GM12878 (cell line): ENCODE data around the gene GPC5. TPM values are rescaled to one million over a fixed set of nuclear protein-coding genes. Genes with fewer than 3 reads are reported as not detected.

Experiments
- ATAC-seq: fragments of 200-7000 bp; cut with Tn5 transposase; 3 replicates; pipeline ENCODE4 v1.9.1; 2020; ENCODE audit warnings: mild to moderate bottlenecking, moderate library complexity
- BruUV-seq: library from RNA; stranded (reverse); fragments of 400-500 nt; replicated peaks from 2 replicates; lab custom pipeline; 2021; lab: Mats Ljungman, UMichigan
- CTCF ChIA-PET: fragments of 300-600 bp; sonication (Branson Sonifier 250); formaldehyde crosslinking; extraction: SDS; loops from one replicate; lab custom pipeline; 2021; ENCODE audit warnings: inconsistent platforms; lab: Yijun Ruan, JAX
- POLR2A ChIA-PET: fragments of 350-600 bp; formaldehyde crosslinking; extraction: SDS; loops from one replicate; lab custom pipeline; 2021; ENCODE audit warnings: inconsistent platforms; lab: Charles Lee
- RAD21 ChIA-PET: fragments of 300-600 bp; sonication (Branson Sonifier 250); formaldehyde crosslinking; loops from one replicate; lab custom pipeline; 2023; ENCODE audit warnings: antibody characterized with exemption; ENCODE audit not compliant: unreplicated experiment; lab: Charles Lee
- SMC1A ChIA-PET: fragments of 300-600 bp; sonication (Branson Sonifier 250); formaldehyde crosslinking; loops from one replicate; lab custom pipeline; 2023; ENCODE audit not compliant: unreplicated experiment, uncharacterized antibody; lab: Charles Lee
- DNase-seq: peaks from one replicate; pipeline ENCODE4 v3.0.0-alpha.2; 2011; ENCODE audit warnings: low read depth, low spot score
- FAIRE-seq: peaks from 3 replicates; lab custom pipeline; 2011; peaks lifted over from hg19 to GRCh38; lab: Jason Lieb, UNC
- H2AFZ ChIP-seq: 2 replicates; pipeline ENCODE4 v1.6.0; 2011; ENCODE audit warnings: low read depth, low read length, control low read depth; ENCODE audit not compliant: control insufficient read depth
- H3K27ac ChIP-seq: 2 replicates; pipeline ENCODE4 v1.5.1; 2011; ENCODE audit warnings: control low read depth; ENCODE audit not compliant: control insufficient read depth, insufficient read depth
- H3K27me3 ChIP-seq, 2 experiments: replicated peaks in 1 of 2; 2 replicates each; pipeline versions ENCODE4 v1.6.0 to v1.6.1; 2011; ENCODE audit warnings: low read length in 1 of 2; ENCODE audit not compliant: control insufficient read depth in 2 of 2, insufficient read depth in 2 of 2
- H3K36me3 ChIP-seq, 2 experiments: 2 replicates each; pipeline ENCODE4 v1.5.1; 2011; ENCODE audit warnings: low read length in 1 of 2; ENCODE audit not compliant: control insufficient read depth in 2 of 2, insufficient read depth in 2 of 2
- H3K4me1 ChIP-seq: 2 replicates; pipeline ENCODE4 v1.6.1; 2011; ENCODE audit warnings: mild to moderate bottlenecking, low read length, moderate library complexity, mixed read lengths; ENCODE audit not compliant: control insufficient read depth, insufficient read depth
- H3K4me2 ChIP-seq: 2 replicates; pipeline ENCODE4 v1.6.0; 2011; ENCODE audit warnings: control low read depth; ENCODE audit not compliant: control insufficient read depth, insufficient read depth
- H3K4me3 ChIP-seq: fragments of 200-600 bp; sonication (generic); 2 replicates; pipeline ENCODE4 v1.5.1; 2016
- H3K79me2 ChIP-seq: 2 replicates; pipeline ENCODE4 v1.6.0; 2011; ENCODE audit warnings: low read length; ENCODE audit not compliant: control insufficient read depth, insufficient read depth
- H3K9ac ChIP-seq: 2 replicates; pipeline ENCODE4 v1.8.0; 2011; ENCODE audit warnings: low read length, control low read depth, mixed read lengths; ENCODE audit not compliant: control insufficient read depth, insufficient read depth
- H3K9me3 ChIP-seq: replicated peaks from 3 replicates; pipeline ENCODE4 v1.5.1; 2011; ENCODE audit warnings: mild to moderate bottlenecking, low read length; ENCODE audit not compliant: control insufficient read depth, insufficient read depth
- H4K20me1 ChIP-seq: 2 replicates; pipeline ENCODE4 v1.6.0; 2011; ENCODE audit not compliant: control insufficient read depth, insufficient read depth
- BHLHE40 ChIP-seq, 2 experiments: fragments of 450-650 bp in 1 of 2; IDR thresholded peaks; 2 replicates each; pipeline ENCODE4 v1.6.1; 2011 to 2017; ENCODE audit warnings: low read depth in 2 of 2, borderline replicate concordance in 1 of 2, improper control_type of control experiment in 1 of 2, low read length in 1 of 2, mild to moderate bottlenecking in 1 of 2
- CEBPB ChIP-seq, 2 experiments: fragments of 150-350 bp in 1 of 2; IDR thresholded peaks; 2 replicates each; pipeline ENCODE4 v1.6.1; 2012 to 2014; ENCODE audit warnings: low read depth in 2 of 2, low read length in 2 of 2, borderline replicate concordance in 1 of 2, inconsistent platforms in 1 of 2
- CEBPZ ChIP-seq: fragments of 150-350 bp; IDR thresholded peaks from 2 replicates; pipeline ENCODE4 v1.6.1; 2016; ENCODE audit warnings: low read depth, low read length
- IKZF1 ChIP-seq: fragments of 450-650 bp; conservative IDR thresholded peaks from 2 replicates; pipeline ENCODE4 v1.6.1; 2017; ENCODE audit warnings: antibody characterized with exemption, mild to moderate bottlenecking
- NFYA ChIP-seq: IDR thresholded peaks from 2 replicates; pipeline ENCODE4 v1.6.1; 2011; ENCODE audit warnings: low read depth, mild to moderate bottlenecking, low read length, improper control_type of control experiment, borderline replicate concordance
- SIX5 ChIP-seq: IDR thresholded peaks from 2 replicates; pipeline ENCODE4 v1.6.1; 2011; ENCODE audit warnings: mild to moderate bottlenecking, low read depth, low read length, moderate library complexity; ENCODE audit not compliant: severe bottlenecking
- SMAD1 ChIP-seq: fragments of 450-650 bp; IDR thresholded peaks from 2 replicates; pipeline ENCODE4 v1.6.1; 2018; ENCODE audit warnings: mild to moderate bottlenecking, low read depth; ENCODE audit not compliant: partially characterized antibody
- SRF ChIP-seq, 2 experiments: IDR thresholded peaks; 2 replicates each; pipeline ENCODE4 v1.6.1; 2011; ENCODE audit warnings: low read depth in 2 of 2, low read length in 2 of 2, mild to moderate bottlenecking in 1 of 2, moderate library complexity in 1 of 2
- STAT3 ChIP-seq: IDR thresholded peaks from 2 replicates; pipeline ENCODE4 v1.6.1; 2011; ENCODE audit warnings: low read depth, low read length, improper control_type of control experiment
- WGBS: methylation state at CpG from one replicate; pipeline ENCODE4 v1.1.6; 2016; ENCODE audit warnings: low lambda C conversion rate; ENCODE audit not compliant: insufficient replicate concordance, insufficient coverage; ENCODE audit errors: missing lambda C conversion rate; 5-methylcytosine and 5-hydroxymethylcytosine counted together
- in situ Hi-C: fragments of 300-500 bp; cut with MboI; formaldehyde crosslinking; loops from 9 replicates; pipeline ENCODE4 v1.14.3; 2018; ENCODE audit warnings: mixed read lengths
- intact Hi-C: fragments of 100-400 bp; cut with micrococcal nuclease; formaldehyde crosslinking; loops from one replicate; pipeline ENCODE4 v1.14.2; 2022; ENCODE audit not compliant: unreplicated experiment
- polyA plus RNA-seq, 11 experiments: library from polyadenylated mRNA; depleted of rRNA in 4 of 11; unstranded in 6 of 11; stranded (reverse) in 5 of 11; fragments of >200 nt; fragmentation: Nextera tagmentation in 4 of 11; fragmentation: Illumina TruSeq in 1 of 11; extraction: Ambion mirVana in 4 of 11; extraction: Trizol in 1 of 11; gene quantifications; 1 replicate in 1 of 11; 2 replicates in 10 of 11; pipeline versions ENCODE4 v1.2.1 to v1.2.3, GENCODE V29; 2011 to 2016; ENCODE audit warnings: inconsistent platforms in 2 of 11, missing spikeins in 2 of 11, low read depth in 1 of 11
- total RNA-seq, 4 experiments: library from RNA; depleted of rRNA in 3 of 4; stranded (reverse); fragments of >200 nt in 3 of 4; fragmentation: Illumina TruSeq in 1 of 4; extraction: Trizol in 1 of 4; gene quantifications; 2 replicates each; pipeline versions ENCODE4 v1.2.1 to v1.2.3, GENCODE V29; 2013 to 2021

The GPC5 gene
- total and polyA plus RNA-seq, 10 of the 15 experiments (the other 5 are each of a cell fraction or from before 2014, with no cell fraction given) = 0.05 to 0.87 (median 0.44) TPM; not detected in 1

GRCh38 chr13:92172191-92172590 lies 773.8 kb downstream of the GPC5 start:
- CTCF ChIA-PET = interaction anchor here (0.7 to 1.2 kb wide), 2 partner anchors 13 to 17 kb away, joined by 3 read pairs; no protein-coding TSS in a partner anchor
- no peaks in the 10 kb centered on the region for H3K79me2 ChIP-seq
- H3K27me3 ChIP-seq = no peaks in the 10 kb centered on the region
- RAD21 ChIA-PET = no interaction called here
- DNase-seq (no peak), FAIRE-seq (no peak), ATAC-seq (no peak)
- no peaks in the 10 kb centered on the region for H3K9me3 ChIP-seq
- POLR2A ChIA-PET = no interaction called here
- SMC1A ChIA-PET = interaction anchor here (1.0 kb wide), 1 partner anchor 8 kb away, joined by 3 read pairs; no protein-coding TSS in a partner anchor
- H4K20me1 ChIP-seq = no peaks in the 10 kb centered on the region
- H3K4me2 ChIP-seq = no peak overlapping the region
- no peaks in the 10 kb centered on the region for H3K4me1 ChIP-seq
- WGBS = 0% methylated on average over 1 of the region's 1 CpG
- H2AFZ ChIP-seq = no peak overlapping the region
- in situ Hi-C loops (no loop called here), intact Hi-C loops (no loop called here)
- no peak overlapping the region for H3K4me3 ChIP-seq
- H3K36me3 ChIP-seq = no peaks in the 10 kb centered on the region
- no peak for TF ChIP-seq CEBPZ
- TF ChIP-seq SIX5 = no peak
- TF ChIP-seq SRF (IDR thresholded peaks at IDR 0.05; ENCODE audit: low read depth in 2 of 2, low read length in 2 of 2) = no peak
- TF ChIP-seq CEBPB (IDR thresholded peaks at IDR 0.05; ENCODE audit: borderline replicate concordance in 1 of 2, low read depth in 2 of 2, low read length in 2 of 2) = no peak
- TF ChIP-seq SMAD1 = no peak
- no peak for TF ChIP-seq IKZF1
- TF ChIP-seq BHLHE40 (IDR thresholded peaks at IDR 0.05; ENCODE audit: borderline replicate concordance in 1 of 2, low read depth in 2 of 2, low read length in 1 of 2) = no peak
- no peak for TF ChIP-seq STAT3
- no peak for TF ChIP-seq NFYA
- BruUV-seq = no TSS peak
- H3K27ac ChIP-seq = no peak overlapping the region
- no peak overlapping the region for H3K9ac ChIP-seq
